H1 (cell line): Measurements from ENCODE around the gene TENT5A. TPM values are rescaled to one million over a fixed set of nuclear protein-coding genes. Genes with fewer than 3 reads are reported as not detected.

Experiments
- CTCF ChIA-PET: fragments of 300-600 bp; sonication (Branson Sonifier 250); formaldehyde crosslinking; loops from one replicate; lab custom pipeline; 2021; ENCODE audit not compliant: partially characterized antibody; lab: Charles Lee
- POLR2A ChIA-PET: fragments of 300-600 bp; sonication (Branson Sonifier 250); formaldehyde crosslinking; loops from one replicate; lab custom pipeline; 2021; ENCODE audit warnings: inconsistent platforms; ENCODE audit not compliant: partially characterized antibody; lab: Charles Lee
- DNase-seq, 2 experiments: peaks; one replicate each; pipeline versions ENCODE4 v3.0.0 to v3.0.0-alpha.2; 2010 to 2022; ENCODE audit warnings: low spot score in 2 of 2, low read depth in 1 of 2, mixed read lengths in 1 of 2
- FAIRE-seq: peaks from 2 replicates; lab custom pipeline; 2011; peaks lifted over from hg19 to GRCh38; lab: Jason Lieb, UNC
- H2AFZ ChIP-seq: 2 replicates; pipeline ENCODE4 v1.8.1; 2012; ENCODE audit warnings: low read length, inconsistent platforms
- H2AK5ac ChIP-seq: 2 replicates; pipeline ENCODE4 v1.6.1; 2013; ENCODE audit warnings: low read depth, low read length
- H2BK120ac ChIP-seq: replicated peaks from 2 replicates; pipeline ENCODE3; 2013; ENCODE audit warnings: low read depth, low read length, inconsistent platforms
- H2BK12ac ChIP-seq: 2 replicates; pipeline ENCODE4 v1.6.1; 2013; ENCODE audit warnings: low read depth, low read length
- H2BK15ac ChIP-seq: 2 replicates; pipeline ENCODE4 v1.6.1; 2013; ENCODE audit warnings: low read length
- H2BK20ac ChIP-seq: 2 replicates; pipeline ENCODE4 v1.6.1; 2013; ENCODE audit warnings: low read length
- H2BK5ac ChIP-seq: 2 replicates; pipeline ENCODE4 v1.6.1; 2013; ENCODE audit warnings: low read depth, low read length
- H3K14ac ChIP-seq: 2 replicates; pipeline ENCODE4 v1.6.1; 2013; ENCODE audit warnings: inconsistent platforms; ENCODE audit not compliant: insufficient read length
- H3K18ac ChIP-seq: 2 replicates; pipeline ENCODE4 v1.6.1; 2013; ENCODE audit warnings: low read length; ENCODE audit errors: extremely low read depth
- H3K23ac ChIP-seq: 2 replicates; pipeline ENCODE4 v1.6.1; 2013; ENCODE audit warnings: inconsistent platforms; ENCODE audit not compliant: insufficient read length
- H3K23me2 ChIP-seq: 2 replicates; pipeline ENCODE4 v1.6.1; 2013; ENCODE audit warnings: low read depth, low read length
- H3K27ac ChIP-seq: 2 replicates; pipeline ENCODE4 v1.6.1; 2011; ENCODE audit warnings: low read depth, low read length, inconsistent platforms
- H3K27me3 ChIP-seq, 4 experiments: replicated peaks in 1 of 4; 1 replicate in 1 of 4; 2 replicates in 3 of 4; pipeline versions ENCODE4 v1.6.1 to v1.8.1; 2011 to 2013; ENCODE audit warnings: low read length in 3 of 4, mild to moderate bottlenecking in 3 of 4, inconsistent platforms in 2 of 4, mixed read lengths in 2 of 4, moderate library complexity in 1 of 4; ENCODE audit not compliant: control insufficient read depth in 3 of 4, insufficient read depth in 3 of 4; ENCODE audit errors: extremely low read depth in 1 of 4
- H3K36me3 ChIP-seq, 4 experiments: 2 replicates each; pipeline versions ENCODE4 v1.6.1 to v1.8.1; 2011 to 2013; ENCODE audit warnings: mild to moderate bottlenecking in 4 of 4, low read length in 3 of 4, moderate library complexity in 2 of 4, control low read depth in 1 of 4, inconsistent platforms in 1 of 4; ENCODE audit not compliant: insufficient read depth in 4 of 4, control insufficient read depth in 2 of 4
- H3K4ac ChIP-seq: replicated peaks from 2 replicates; pipeline ENCODE3; 2013; ENCODE audit warnings: low read length, low read depth, mixed read lengths, inconsistent platforms; ENCODE audit not compliant: insufficient read length
- H3K4me1 ChIP-seq, 4 experiments: replicated peaks in 1 of 4; 1 replicate in 1 of 4; 2 replicates in 3 of 4; pipeline versions ENCODE4 v1.6.1 to v1.8.1; 2011 to 2013; ENCODE audit warnings: low read length in 3 of 4, inconsistent platforms in 2 of 4, mixed read lengths in 1 of 4; ENCODE audit not compliant: insufficient read depth in 4 of 4, control insufficient read depth in 3 of 4
- H3K4me2 ChIP-seq, 2 experiments: 2 replicates each; pipeline versions ENCODE4 v1.6.1 to v1.8.1; 2011 to 2013; ENCODE audit warnings: low read depth in 2 of 2, low read length in 2 of 2, control low read depth in 1 of 2, inconsistent platforms in 1 of 2, mild to moderate bottlenecking in 1 of 2; ENCODE audit not compliant: insufficient read depth in 1 of 2
- H3K4me3 ChIP-seq, 4 experiments: fragments of 200-600, 300-600 bp in 1 of 4; sonication (generic), shearing (Covaris generic), sonication (Bioruptor Twin) in 1 of 4; 2 replicates each; pipeline versions ENCODE4 v1.5.1 to v1.8.1; 2011 to 2016; ENCODE audit warnings: low read length in 4 of 4, low read depth in 3 of 4, control low read depth in 2 of 4, inconsistent platforms in 2 of 4, mild to moderate bottlenecking in 2 of 4, mixed read lengths in 1 of 4, moderate library complexity in 1 of 4; ENCODE audit not compliant: insufficient read depth in 2 of 4; ENCODE audit errors: extremely low read depth in 1 of 4
- H3K56ac ChIP-seq: replicated peaks from 2 replicates; pipeline ENCODE3; 2013; ENCODE audit warnings: low read depth, mild to moderate bottlenecking, mixed read lengths, low read length, inconsistent platforms; ENCODE audit not compliant: insufficient read length
- H3K79me1 ChIP-seq: 2 replicates; pipeline ENCODE4 v1.6.1; 2013; ENCODE audit warnings: low read depth, low read length, control low read depth
- H3K79me2 ChIP-seq, 2 experiments: 2 replicates each; pipeline versions ENCODE4 v1.6.1 to v1.8.1; 2012 to 2013; ENCODE audit warnings: low read length in 2 of 2, mild to moderate bottlenecking in 2 of 2, inconsistent platforms in 1 of 2; ENCODE audit not compliant: insufficient read depth in 2 of 2, control insufficient read depth in 1 of 2
- H3K9ac ChIP-seq, 4 experiments: replicated peaks in 1 of 4; 1 replicate in 1 of 4; 2 replicates in 3 of 4; pipeline versions ENCODE4 v1.6.1 to v1.8.1; 2011 to 2013; ENCODE audit warnings: low read depth in 3 of 4, low read length in 3 of 4, control low read depth in 2 of 4, mild to moderate bottlenecking in 2 of 4, moderate library complexity in 2 of 4, inconsistent platforms in 1 of 4; ENCODE audit errors: extremely low read depth in 1 of 4
- H3K9me3 ChIP-seq, 2 experiments: 2 replicates each; pipeline versions ENCODE4 v1.6.1 to v1.8.1; 2012 to 2013; ENCODE audit warnings: mild to moderate bottlenecking in 2 of 2, moderate library complexity in 2 of 2, control low read depth in 1 of 2, inconsistent platforms in 1 of 2, low read depth in 1 of 2, low read length in 1 of 2, mixed read lengths in 1 of 2; ENCODE audit not compliant: insufficient read depth in 2 of 2
- H4K20me1 ChIP-seq, 2 experiments: replicated peaks in 1 of 2; 2 replicates each; pipeline versions ENCODE3 to v1.8.1; 2011 to 2013; ENCODE audit warnings: inconsistent platforms in 2 of 2, low read length in 2 of 2, mild to moderate bottlenecking in 1 of 2; ENCODE audit not compliant: insufficient read depth in 2 of 2, control insufficient read depth in 1 of 2
- H4K5ac ChIP-seq: 2 replicates; pipeline ENCODE4 v1.6.1; 2013; ENCODE audit warnings: low read length, low read depth, mixed read lengths, inconsistent platforms; ENCODE audit not compliant: insufficient read length
- H4K8ac ChIP-seq: 2 replicates; pipeline ENCODE4 v1.8.0; 2013; ENCODE audit warnings: mild to moderate bottlenecking, moderate library complexity, low read length, inconsistent platforms; ENCODE audit not compliant: insufficient read depth; ENCODE audit errors: extremely low read depth
- H4K91ac ChIP-seq: replicated peaks from 2 replicates; pipeline ENCODE3; 2013; ENCODE audit warnings: low read length, mixed read lengths, inconsistent platforms; ENCODE audit not compliant: insufficient read length
- MAX ChIP-seq: IDR thresholded peaks from 2 replicates; pipeline ENCODE4 v1.6.1; 2012; ENCODE audit warnings: inconsistent platforms
- SIN3A ChIP-seq, 2 experiments: IDR thresholded peaks in 1 of 2; conservative IDR thresholded peaks in 1 of 2; 2 replicates each; pipeline ENCODE4 v1.6.1; 2011 to 2012; ENCODE audit warnings: low read length in 2 of 2, improper control_type of control experiment in 1 of 2, low read depth in 1 of 2, mild to moderate bottlenecking in 1 of 2
- TAF7 ChIP-seq: optimal IDR thresholded peaks from 2 replicates; pipeline ENCODE3; 2011; ENCODE audit warnings: low read depth, mild to moderate bottlenecking, inconsistent platforms, low read length, moderate library complexity, borderline replicate concordance
- WGBS, 2 experiments: shearing (Covaris generic) in 1 of 2; methylation state at CpG; one replicate each; pipeline versions ENCODE4 v1.1.6 to v1.1.7; 2013 to 2015; ENCODE audit warnings: low lambda C conversion rate in 2 of 2, mixed read lengths in 2 of 2, inconsistent platforms in 1 of 2, low coverage in 1 of 2, missing lambda C conversion rate in 1 of 2; ENCODE audit not compliant: insufficient replicate concordance in 2 of 2, insufficient coverage in 1 of 2, insufficient read length in 1 of 2; ENCODE audit errors: extremely low coverage in 1 of 2, missing lambda C conversion rate in 1 of 2; 5-methylcytosine and 5-hydroxymethylcytosine counted together
- polyA plus RNA-seq, 7 experiments: library from polyadenylated mRNA; depleted of rRNA in 3 of 7; stranded (reverse) in 5 of 7; unstranded in 2 of 7; fragments of >200 nt in 5 of 7; fragments of 200-250 nt in 2 of 7; gene quantifications; 1 replicate in 5 of 7; 2 replicates in 1 of 7; 4 replicates in 1 of 7; pipeline versions ENCODE4 v1.2.1 to v1.2.3, GENCODE V29; 2011 to 2013; ENCODE audit warnings: missing spikeins in 2 of 7, mixed read lengths in 2 of 7
- total RNA-seq: library from RNA; stranded (reverse); fragmentation: NEBNext Ultra II Directional; extraction: Animal tissue kit (Norgen Biotek cat#: 25700); gene quantifications from 2 replicates; pipeline ENCODE4 v1.2.1, GENCODE V29; 2021

The TENT5A gene
- total and polyA plus RNA-seq, 2 of the 8 experiments (the other 6 are each of a cell fraction or from before 2014, with no cell fraction given), result 0.91 to 2.9 TPM

- no peak for DNase-seq
- no peaks in the 10 kb centered on the region for H3K79me1 ChIP-seq
- H3K9ac ChIP-seq, result no peak overlapping the region
- ChIA-PET POLR2A (no interaction called here), CTCF (no interaction called here)
- no peak overlapping the region for H3K27ac ChIP-seq
- H3K23me2 ChIP-seq, result no peaks in the 10 kb centered on the region
- H3K14ac ChIP-seq, result no peak overlapping the region
- no peak overlapping the region for H2BK120ac ChIP-seq
- H3K4me2 ChIP-seq, result no peak overlapping the region
- no peak overlapping the region for H2BK5ac ChIP-seq
- H3K18ac ChIP-seq, result no peak overlapping the region
- TF ChIP-seq SIN3A (conservative IDR thresholded peaks at IDR 0.05 in 1 of 2, IDR thresholded peaks at IDR 0.05 in 1 of 2; ENCODE audit: low read depth in 1 of 2, low read length in 2 of 2) (no peak), MAX (no peak), TAF7 (no peak)
- WGBS, 2 experiments, result 93% methylated on average over 2 of the region's 2 CpGs; no CpG with 5 or more reads in 1 of the 2 experiments
- no peak overlapping the region for H2BK12ac ChIP-seq
- H4K5ac ChIP-seq, result no peak overlapping the region
- no peak overlapping the region for H3K23ac ChIP-seq
- no peak overlapping the region for H4K8ac ChIP-seq
- H2AFZ ChIP-seq, result no peak overlapping the region
- no peak overlapping the region for H3K4ac ChIP-seq
- no peaks in the 10 kb centered on the region for H3K27me3 ChIP-seq
- no peaks in the 10 kb centered on the region for H4K20me1 ChIP-seq
- no peak overlapping the region for H2BK15ac ChIP-seq
- no peaks in the 10 kb centered on the region for H3K79me2 ChIP-seq
- no peak overlapping the region for H2AK5ac ChIP-seq
- H3K36me3 ChIP-seq, result no peaks in the 10 kb centered on the region
- no peak for FAIRE-seq
- peaks cover 2 to 4% (median 3%) of the 10 kb centered on the region in 4 experiments; a peak in 2 of 7 replicates for H3K4me1 ChIP-seq
- H3K9me3 ChIP-seq, result no peaks in the 10 kb centered on the region
- H4K91ac ChIP-seq, result no peak overlapping the region
- no peak overlapping the region for H3K4me3 ChIP-seq
- H2BK20ac ChIP-seq, result no peak overlapping the region
- no peak overlapping the region for H3K56ac ChIP-seq
These were observed 7.3 kb upstream of the TENT5A start for GRCh38 chr6:81759782-81760181.
